Gastroesophageal sphincter (tissue), 3 donors: Measurements from ENCODE around the gene UNC13D.

Source experiments
- POLR2A ChIP-seq, 2 donors: fragments of 450-650 bp; IDR thresholded peaks; one replicate each; pipeline ENCODE4 v1.6.1; 2017; ENCODE audit warnings: antibody characterized with exemption in 2 of 2, mild to moderate bottlenecking in 2 of 2, moderate library complexity in 1 of 2
- POLR2AphosphoS5 ChIP-seq: sonication (generic); formaldehyde crosslinking; IDR thresholded peaks from one replicate; pipeline ENCODE4 v1.6.1; 2017; ENCODE audit warnings: antibody characterized with exemption
- TF ChIP-seq, protein P1 (sequence below), 4 experiments: fragments of 200-600 bp in 2 of 4; fragments of 450-650 bp in 2 of 4; sonication (generic) in 1 of 4; IDR thresholded peaks; one replicate each; pipeline ENCODE4 v1.5.1; 2017 to 2019; ENCODE audit warnings: antibody characterized with exemption in 4 of 4, mild to moderate bottlenecking in 2 of 4, moderate library complexity in 2 of 4

DNA sequence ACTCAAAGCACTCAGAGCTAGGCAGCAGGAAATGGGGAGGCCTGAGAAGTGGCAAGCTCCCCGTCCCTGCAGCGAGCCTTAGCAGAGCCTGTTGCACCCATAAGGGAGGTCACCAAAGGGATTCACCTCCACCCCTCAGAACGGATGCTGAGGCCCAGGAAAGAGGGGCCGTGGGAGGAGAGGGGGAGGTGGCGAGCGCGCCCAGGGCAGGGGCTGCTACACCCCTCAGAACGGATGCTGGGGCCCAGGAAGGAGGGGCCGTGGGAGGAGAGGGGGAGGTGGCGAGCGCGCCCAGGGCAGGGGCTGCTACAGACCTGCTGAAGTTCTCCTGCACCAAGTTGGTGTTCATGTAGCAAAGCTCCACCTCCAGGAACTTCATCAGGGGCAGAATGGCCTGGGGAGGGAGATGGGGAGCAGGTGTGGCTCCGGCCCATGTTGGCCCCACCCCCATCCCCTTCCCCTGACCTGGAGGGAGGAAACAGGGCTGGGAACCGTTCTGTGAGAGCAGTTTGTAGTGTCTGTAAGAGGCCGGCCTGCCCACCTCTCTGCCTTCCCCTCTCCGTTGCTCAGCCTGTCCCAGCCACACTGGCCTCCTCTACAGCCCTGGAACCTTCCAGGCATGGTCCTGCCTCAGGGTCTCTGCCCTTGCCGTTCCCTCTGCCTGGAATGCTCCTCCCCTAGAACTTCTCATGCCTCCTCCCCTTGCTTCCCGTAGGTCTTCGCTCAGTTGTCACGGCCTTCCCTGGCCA, 11.4 kb downstream of the UNC13D start:
- TF ChIP-seq, protein P1, sequence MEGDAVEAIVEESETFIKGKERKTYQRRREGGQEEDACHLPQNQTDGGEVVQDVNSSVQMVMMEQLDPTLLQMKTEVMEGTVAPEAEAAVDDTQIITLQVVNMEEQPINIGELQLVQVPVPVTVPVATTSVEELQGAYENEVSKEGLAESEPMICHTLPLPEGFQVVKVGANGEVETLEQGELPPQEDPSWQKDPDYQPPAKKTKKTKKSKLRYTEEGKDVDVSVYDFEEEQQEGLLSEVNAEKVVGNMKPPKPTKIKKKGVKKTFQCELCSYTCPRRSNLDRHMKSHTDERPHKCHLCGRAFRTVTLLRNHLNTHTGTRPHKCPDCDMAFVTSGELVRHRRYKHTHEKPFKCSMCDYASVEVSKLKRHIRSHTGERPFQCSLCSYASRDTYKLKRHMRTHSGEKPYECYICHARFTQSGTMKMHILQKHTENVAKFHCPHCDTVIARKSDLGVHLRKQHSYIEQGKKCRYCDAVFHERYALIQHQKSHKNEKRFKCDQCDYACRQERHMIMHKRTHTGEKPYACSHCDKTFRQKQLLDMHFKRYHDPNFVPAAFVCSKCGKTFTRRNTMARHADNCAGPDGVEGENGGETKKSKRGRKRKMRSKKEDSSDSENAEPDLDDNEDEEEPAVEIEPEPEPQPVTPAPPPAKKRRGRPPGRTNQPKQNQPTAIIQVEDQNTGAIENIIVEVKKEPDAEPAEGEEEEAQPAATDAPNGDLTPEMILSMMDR (IDR thresholded peaks at IDR 0.05) = no peak
- no peak for TF ChIP-seq POLR2A (IDR thresholded peaks at IDR 0.05)
- no peak for TF ChIP-seq POLR2AphosphoS5
